Thyroid gland (tissue), 4 donors: Measurements from ENCODE around the gene SGPL1.

Source experiments
- CTCF ChIP-seq, 6 experiments: fragments of 200-600 bp in 3 of 6; fragments of 450-650 bp in 3 of 6; sonication (generic) in 3 of 6; IDR thresholded peaks; one replicate each; pipeline ENCODE4 v1.5.1; 2016 to 2019; ENCODE audit warnings: antibody characterized with exemption in 6 of 6, mild to moderate bottlenecking in 2 of 6, inconsistent platforms in 1 of 6, moderate library complexity in 1 of 6
- POLR2A ChIP-seq, 2 donors: fragments of 450-650 bp; IDR thresholded peaks; one replicate each; pipeline ENCODE4 v1.6.1; 2017; ENCODE audit warnings: antibody characterized with exemption in 2 of 2, mild to moderate bottlenecking in 2 of 2, moderate library complexity in 1 of 2

- TF ChIP-seq CTCF (IDR thresholded peaks at IDR 0.05) (no peak), POLR2A (IDR thresholded peaks at IDR 0.05) (no peak)
Observed at GRCh38 chr10:70843333-70843732, 27.6 kb downstream of the SGPL1 start.
